ENCODE data around the gene GLA. TPM values are rescaled to one million over a fixed set of nuclear protein-coding genes. Genes with fewer than 3 reads are reported as not detected.

The GLA gene
- total and polyA plus RNA-seq, 2 donors (not counting 3 experiments of a cell fraction or from before 2014, with no cell fraction given): 33.0 to 36.8 TPM

DNA sequence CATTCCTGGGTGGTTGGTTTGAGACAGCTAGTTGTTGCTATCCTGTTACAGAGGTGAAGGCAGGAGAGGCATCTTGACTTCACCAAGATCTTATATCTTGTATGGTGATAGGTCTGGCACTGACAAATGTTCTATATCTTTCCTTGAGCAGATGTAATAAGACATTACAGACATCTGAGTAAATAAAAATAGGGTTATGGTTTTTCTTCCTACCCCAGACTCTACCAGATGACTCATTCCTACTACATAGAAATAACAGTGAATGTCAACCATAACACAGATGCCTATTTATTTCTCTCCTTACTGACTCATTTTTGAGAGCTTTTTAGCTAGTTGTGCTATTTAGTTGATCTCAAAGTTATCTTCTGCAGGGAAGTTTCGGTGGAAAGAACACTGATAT, 22.2 kb upstream of the GLA start:
- no peaks in the 10 kb centered on the region for H3K9me3 ChIP-seq (replicated peaks; ENCODE audit: control insufficient read depth, insufficient read depth, low read length)
- no peaks in the 10 kb centered on the region for H3K9me1 ChIP-seq (replicated peaks; ENCODE audit: control insufficient read depth, extremely low read depth, insufficient read depth, low read length)
- H3K27me3 ChIP-seq (ENCODE audit: control insufficient read depth in 2 of 2, insufficient read depth in 2 of 2, low read length in 2 of 2): no peaks in the 10 kb centered on the region
- no peak overlapping the region for H3K9ac ChIP-seq (replicated peaks; ENCODE audit: extremely low read depth, insufficient read depth, low read length)
- intact Hi-C loops (cut with micrococcal nuclease) (no loop called here), dilution Hi-C loops (cut with MboI; ENCODE audit: extremely low pct_ligation_motif_present, low sequenced_read_pairs) (no loop called here)
- no peaks in the 10 kb centered on the region for H3K4me1 ChIP-seq (ENCODE audit: control insufficient read depth, extremely low read depth, insufficient read depth, low read length)
- no peak overlapping the region for H2AFZ ChIP-seq (ENCODE audit: low read depth, low read length)
- FAIRE-seq (peak; percentile 76), DNase-seq (ENCODE audit: low read depth, low spot score) (no peak)
- no peak overlapping the region for H3K4me3 ChIP-seq (replicated peaks in 1 of 3; ENCODE audit: insufficient read depth in 1 of 3, low read depth in 1 of 3, low read length in 3 of 3)
- CTCF ChIA-PET: no interaction called here
- H3K79me2 ChIP-seq (ENCODE audit: control insufficient read depth, insufficient read depth, low read length): no peaks in the 10 kb centered on the region
- no peaks in the 10 kb centered on the region for H4K20me1 ChIP-seq (replicated peaks; ENCODE audit: control insufficient read depth, extremely low read depth, insufficient read depth, low read length)
- no peak overlapping the region for H3K4me2 ChIP-seq (ENCODE audit: insufficient read depth, low read length)
- TF ChIP-seq FOS (IDR thresholded peaks at IDR 0.05; ENCODE audit: borderline replicate concordance, insufficient read depth, low read length) (peak; percentile 50), EZH2 (IDR thresholded peaks at IDR 0.05; ENCODE audit: borderline replicate concordance, low read depth, low read length, severe bottlenecking) (no peak)
- peaks cover 0 to 2% of the 10 kb centered on the region in 2 experiments for H3K36me3 ChIP-seq (ENCODE audit: control insufficient read depth in 2 of 2, extremely low read depth in 1 of 2, insufficient read depth in 2 of 2, low read length in 2 of 2)
- BruUV-seq (replicated peaks): no TSS peak
- no peak overlapping the region for H3K27ac ChIP-seq (ENCODE audit: insufficient read depth, low read depth, low read length)
- POLR2A ChIA-PET: no interaction called here

DNA sequence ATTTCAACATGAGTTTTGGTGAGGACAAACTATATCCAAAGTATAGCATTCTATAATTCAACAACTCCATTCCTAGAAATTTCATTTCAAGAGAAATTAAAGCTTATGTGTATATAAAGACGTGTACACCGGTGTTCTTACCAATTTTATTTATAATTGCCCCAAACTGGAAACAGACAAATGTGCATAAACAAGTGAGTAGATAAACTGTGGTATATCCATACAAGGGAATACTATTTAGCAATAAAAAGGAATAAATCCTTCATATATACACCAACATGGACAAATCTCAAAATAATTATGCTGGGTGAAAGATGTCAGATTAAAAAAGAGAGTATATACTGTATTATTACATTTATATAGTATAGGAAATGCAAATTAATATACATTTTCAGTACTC, 20.2 kb upstream of the GLA start:
- H4K20me1 ChIP-seq (replicated peaks; ENCODE audit: control insufficient read depth, extremely low read depth, insufficient read depth, low read length): no peaks in the 10 kb centered on the region
- H3K36me3 ChIP-seq (ENCODE audit: control insufficient read depth in 2 of 2, extremely low read depth in 1 of 2, insufficient read depth in 2 of 2, low read length in 2 of 2): peaks cover 1 to 2% of the 10 kb centered on the region in 2 experiments
- TF ChIP-seq MYC (IDR thresholded peaks at IDR 0.05; ENCODE audit: low read depth, low read length): no peak
- no peak for TF ChIP-seq JUN (IDR thresholded peaks at IDR 0.05; ENCODE audit: borderline replicate concordance, insufficient read depth, insufficient read length, low read depth)
- no peak for TF ChIP-seq EZH2 (IDR thresholded peaks at IDR 0.05; ENCODE audit: borderline replicate concordance, low read depth, low read length, severe bottlenecking)
- no peak for TF ChIP-seq POLR2A (IDR thresholded peaks at IDR 0.05; ENCODE audit: low read depth, low read length)
- TF ChIP-seq FOS (IDR thresholded peaks at IDR 0.05; ENCODE audit: borderline replicate concordance, insufficient read depth, low read length): no peak
- TF ChIP-seq GATA2 (IDR thresholded peaks at IDR 0.05; ENCODE audit: insufficient read depth, insufficient read length, low read depth, low read length): no peak
- TF ChIP-seq, protein P1, sequence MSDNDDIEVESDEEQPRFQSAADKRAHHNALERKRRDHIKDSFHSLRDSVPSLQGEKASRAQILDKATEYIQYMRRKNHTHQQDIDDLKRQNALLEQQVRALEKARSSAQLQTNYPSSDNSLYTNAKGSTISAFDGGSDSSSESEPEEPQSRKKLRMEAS (IDR thresholded peaks at IDR 0.05; ENCODE audit: insufficient read depth, insufficient read length): no peak
- TF ChIP-seq POLR2AphosphoS5 (IDR thresholded peaks at IDR 0.05; ENCODE audit: insufficient read depth, low read depth, low read length): no peak
- TF ChIP-seq, protein P2, sequence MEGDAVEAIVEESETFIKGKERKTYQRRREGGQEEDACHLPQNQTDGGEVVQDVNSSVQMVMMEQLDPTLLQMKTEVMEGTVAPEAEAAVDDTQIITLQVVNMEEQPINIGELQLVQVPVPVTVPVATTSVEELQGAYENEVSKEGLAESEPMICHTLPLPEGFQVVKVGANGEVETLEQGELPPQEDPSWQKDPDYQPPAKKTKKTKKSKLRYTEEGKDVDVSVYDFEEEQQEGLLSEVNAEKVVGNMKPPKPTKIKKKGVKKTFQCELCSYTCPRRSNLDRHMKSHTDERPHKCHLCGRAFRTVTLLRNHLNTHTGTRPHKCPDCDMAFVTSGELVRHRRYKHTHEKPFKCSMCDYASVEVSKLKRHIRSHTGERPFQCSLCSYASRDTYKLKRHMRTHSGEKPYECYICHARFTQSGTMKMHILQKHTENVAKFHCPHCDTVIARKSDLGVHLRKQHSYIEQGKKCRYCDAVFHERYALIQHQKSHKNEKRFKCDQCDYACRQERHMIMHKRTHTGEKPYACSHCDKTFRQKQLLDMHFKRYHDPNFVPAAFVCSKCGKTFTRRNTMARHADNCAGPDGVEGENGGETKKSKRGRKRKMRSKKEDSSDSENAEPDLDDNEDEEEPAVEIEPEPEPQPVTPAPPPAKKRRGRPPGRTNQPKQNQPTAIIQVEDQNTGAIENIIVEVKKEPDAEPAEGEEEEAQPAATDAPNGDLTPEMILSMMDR (IDR thresholded peaks at IDR 0.05; ENCODE audit: extremely low read depth in 1 of 2, insufficient read depth in 1 of 2, low read depth in 1 of 2, low read length in 2 of 2): no peak
- H3K27me3 ChIP-seq (ENCODE audit: control insufficient read depth in 2 of 2, insufficient read depth in 2 of 2, low read length in 2 of 2): no peaks in the 10 kb centered on the region
- no peaks in the 10 kb centered on the region for H3K4me1 ChIP-seq (ENCODE audit: control insufficient read depth, extremely low read depth, insufficient read depth, low read length)
- no peak overlapping the region for H3K4me3 ChIP-seq (replicated peaks in 1 of 3; ENCODE audit: insufficient read depth in 1 of 3, low read depth in 1 of 3, low read length in 3 of 3)
- no peak overlapping the region for H2AFZ ChIP-seq (ENCODE audit: low read depth, low read length)
- intact Hi-C loops (cut with micrococcal nuclease): no loop called here
- H3K27ac ChIP-seq (ENCODE audit: insufficient read depth, low read depth, low read length): no peak overlapping the region
- ChIA-PET CTCF (interaction anchor here (1.9 kb wide), 1 partner anchor 9 kb away, joined by 5 read pairs; no protein-coding TSS in a partner anchor), POLR2A (no interaction called here)
- FAIRE-seq (no peak), DNase-seq (ENCODE audit: low read depth, low spot score) (no peak)
- no peaks in the 10 kb centered on the region for H3K9me1 ChIP-seq (replicated peaks; ENCODE audit: control insufficient read depth, extremely low read depth, insufficient read depth, low read length)
- no TSS peak for BruUV-seq (replicated peaks)
- no peaks in the 10 kb centered on the region for H3K9me3 ChIP-seq (replicated peaks; ENCODE audit: control insufficient read depth, insufficient read depth, low read length)
- H3K4me2 ChIP-seq (ENCODE audit: insufficient read depth, low read length): no peak overlapping the region
- dilution Hi-C loops (cut with MboI; ENCODE audit: extremely low pct_ligation_motif_present, low sequenced_read_pairs): no loop called here
- H3K9ac ChIP-seq (replicated peaks; ENCODE audit: extremely low read depth, insufficient read depth, low read length): no peak overlapping the region
- H3K79me2 ChIP-seq (ENCODE audit: control insufficient read depth, insufficient read depth, low read length): no peaks in the 10 kb centered on the region
